GM10847 (cell line): ENCODE measurements around the gene LRRC15.

Experiments
- POLR2A ChIP-seq: IDR thresholded peaks from 2 replicates; pipeline ENCODE4 v1.6.1; 2011; ENCODE audit not compliant: insufficient read length; ENCODE audit errors: extremely low read depth

LRRC15 gene

GRCh38 chr3:194392576-194392975 lies 23.0 kb upstream of the LRRC15 start:
- no peak for TF ChIP-seq POLR2A

- TF ChIP-seq POLR2A = no peak
Observed at GRCh38 chr3:194390835-194391234, 21.3 kb upstream of the LRRC15 start.

GRCh38 chr3:194389269-194389668 lies 19.7 kb upstream of the LRRC15 start:
- TF ChIP-seq POLR2A = no peak

- no peak for TF ChIP-seq POLR2A
Observed at GRCh38 chr3:194387926-194388418, 18.4 kb upstream of the LRRC15 start.

GRCh38 chr3:194387276-194387675 lies 17.7 kb upstream of the LRRC15 start:
- TF ChIP-seq POLR2A = no peak

- TF ChIP-seq POLR2A = no peak
Observed at GRCh38 chr3:194386648-194387047, 17.1 kb upstream of the LRRC15 start.

GRCh38 chr3:194386066-194386465 lies 16.5 kb upstream of the LRRC15 start:
- no peak for TF ChIP-seq POLR2A

GRCh38 chr3:194384569-194385001 lies 15.0 kb upstream of the LRRC15 start:
- TF ChIP-seq POLR2A = no peak

GRCh38 chr3:194384156-194384555 lies 14.6 kb upstream of the LRRC15 start:
- TF ChIP-seq POLR2A = no peak

GRCh38 chr3:194383276-194383940 lies 13.9 kb upstream of the LRRC15 start:
- TF ChIP-seq POLR2A = no peak

GRCh38 chr3:194382892-194383223 lies 13.3 kb upstream of the LRRC15 start:
- TF ChIP-seq POLR2A = no peak

GRCh38 chr3:194382196-194382891 lies 12.8 kb upstream of the LRRC15 start:
- no peak for TF ChIP-seq POLR2A

GRCh38 chr3:194381460-194381875 lies 11.9 kb upstream of the LRRC15 start:
- no peak for TF ChIP-seq POLR2A

GRCh38 chr3:194380326-194380725 lies 10.8 kb upstream of the LRRC15 start:
- TF ChIP-seq POLR2A = no peak

GRCh38 chr3:194379651-194380050 lies 10.1 kb upstream of the LRRC15 start:
- TF ChIP-seq POLR2A = no peak

GRCh38 chr3:194379231-194379630 lies 9.7 kb upstream of the LRRC15 start:
- no peak for TF ChIP-seq POLR2A

GRCh38 chr3:194377708-194378107 lies 8.2 kb upstream of the LRRC15 start:
- no peak for TF ChIP-seq POLR2A
